CD14-positive monocyte (primary cell): ENCODE measurements around the gene VIM. TPM values are rescaled to one million over a fixed set of nuclear protein-coding genes. Genes with fewer than 3 reads are reported as not detected.

Experiments used
- DNase-seq, 3 donors: peaks; one replicate each; pipeline ENCODE4 v3.0.0-alpha.2; 2011 to 2022
- H2AFZ ChIP-seq: 2 replicates; pipeline ENCODE4 v1.6.0; 2012; ENCODE audit warnings: mild to moderate bottlenecking, low read depth, low read length, inconsistent platforms; ENCODE audit not compliant: insufficient read depth, poor library complexity, severe bottlenecking
- H3K27ac ChIP-seq, 2 donors: 1 replicate in 1 of 2; 2 replicates in 1 of 2; pipeline ENCODE4 v1.5.1; 2012 to 2013; ENCODE audit warnings: low read length in 2 of 2, control low read depth in 1 of 2, inconsistent platforms in 1 of 2, low read depth in 1 of 2, mild to moderate bottlenecking in 1 of 2
- H3K27me3 ChIP-seq, 2 donors: one replicate each; pipeline versions ENCODE4 v1.6.0 to v1.6.1; 2011 to 2013; ENCODE audit warnings: low read length in 2 of 2; ENCODE audit not compliant: control insufficient read depth in 2 of 2, insufficient read depth in 2 of 2
- H3K36me3 ChIP-seq, 2 donors: replicated peaks in 1 of 2; 1 replicate in 1 of 2; 2 replicates in 1 of 2; pipeline versions ENCODE4 v1.5.1 to v1.6.1; 2012 to 2013; ENCODE audit warnings: low read length in 2 of 2, control low read depth in 1 of 2, inconsistent platforms in 1 of 2, mild to moderate bottlenecking in 1 of 2; ENCODE audit not compliant: insufficient read depth in 2 of 2, control insufficient read depth in 1 of 2
- H3K4me1 ChIP-seq, 2 donors: 1 replicate in 1 of 2; 2 replicates in 1 of 2; pipeline versions ENCODE4 v1.5.1 to v1.6.1; 2012 to 2013; ENCODE audit warnings: low read length in 2 of 2, control low read depth in 1 of 2, inconsistent platforms in 1 of 2, mild to moderate bottlenecking in 1 of 2, moderate library complexity in 1 of 2; ENCODE audit not compliant: insufficient read depth in 2 of 2, control insufficient read depth in 1 of 2
- H3K4me2 ChIP-seq: replicated peaks from 2 replicates; pipeline ENCODE3; 2012; ENCODE audit warnings: low read length, moderate library complexity, mild to moderate bottlenecking; ENCODE audit not compliant: poor library complexity, severe bottlenecking; ENCODE audit errors: extremely low read depth
- H3K4me3 ChIP-seq, 3 experiments: fragments of 200-600 bp in 1 of 3; sonication (generic) in 1 of 3; replicated peaks in 1 of 3; 1 replicate in 2 of 3; 2 replicates in 1 of 3; pipeline ENCODE4 v1.5.1; 2011 to 2013; ENCODE audit warnings: low read length in 3 of 3, mild to moderate bottlenecking in 3 of 3, control low read depth in 2 of 3, low read depth in 2 of 3, inconsistent platforms in 1 of 3, moderate library complexity in 1 of 3
- H3K79me2 ChIP-seq: 2 replicates; pipeline ENCODE4 v1.6.0; 2012; ENCODE audit warnings: mild to moderate bottlenecking, control low read depth, inconsistent platforms, low read length, moderate library complexity; ENCODE audit not compliant: insufficient read depth
- H3K9ac ChIP-seq: 2 replicates; pipeline ENCODE4 v1.6.0; 2017; ENCODE audit warnings: low read length, mild to moderate bottlenecking; ENCODE audit not compliant: insufficient read depth, poor library complexity, severe bottlenecking
- H3K9me3 ChIP-seq, 2 donors: replicated peaks in 1 of 2; 1 replicate in 1 of 2; 2 replicates in 1 of 2; pipeline versions ENCODE4 v1.5.1 to v1.6.1; 2012 to 2013; ENCODE audit warnings: low read length in 2 of 2, control low read depth in 1 of 2; ENCODE audit not compliant: control insufficient read depth in 1 of 2, insufficient read depth in 1 of 2
- H4K20me1 ChIP-seq: 2 replicates; pipeline ENCODE4 v1.6.0; 2012; ENCODE audit warnings: mild to moderate bottlenecking, low read length, control low read depth, moderate library complexity; ENCODE audit not compliant: insufficient read depth
- H3K27ac Mint-ChIP-seq, 7 donors: one replicate each; pipeline ENCODE4 v1.8.0; 2020; ENCODE audit warnings: mild to moderate bottlenecking in 7 of 7, mixed read lengths in 7 of 7, moderate library complexity in 6 of 7, inconsistent platforms in 2 of 7
- H3K27me3 Mint-ChIP-seq, 3 donors: one replicate each; pipeline ENCODE4 v1.8.0; 2021 to 2022; ENCODE audit warnings: low read depth in 3 of 3, mild to moderate bottlenecking in 3 of 3, mixed read lengths in 3 of 3, moderate library complexity in 3 of 3, inconsistent platforms in 1 of 3
- H3K36me3 Mint-ChIP-seq, 2 donors: one replicate each; pipeline ENCODE4 v1.8.0; 2020; ENCODE audit warnings: mixed read lengths in 2 of 2, inconsistent platforms in 1 of 2, mild to moderate bottlenecking in 1 of 2
- H3K4me1 Mint-ChIP-seq: one replicate; pipeline ENCODE4 v1.8.0; 2020; ENCODE audit warnings: mild to moderate bottlenecking, mixed read lengths
- H3K4me3 Mint-ChIP-seq, 2 donors: one replicate each; pipeline ENCODE4 v1.8.0; 2020; ENCODE audit warnings: mild to moderate bottlenecking in 2 of 2, mixed read lengths in 2 of 2, moderate library complexity in 1 of 2
- H3K9me3 Mint-ChIP-seq, 7 donors: one replicate each; pipeline ENCODE4 v1.8.0; 2020 to 2022; ENCODE audit warnings: mixed read lengths in 7 of 7, mild to moderate bottlenecking in 6 of 7, moderate library complexity in 6 of 7, inconsistent platforms in 2 of 7
- CTCF ChIP-seq: fragments of 200-600 bp; IDR thresholded peaks from one replicate; pipeline ENCODE4 v1.8.0; 2022; ENCODE audit warnings: antibody characterized with exemption, mild to moderate bottlenecking
- WGBS: methylation state at CpG from one replicate; pipeline ENCODE4 v1.1.5; 2013; ENCODE audit warnings: missing lambda C conversion rate; ENCODE audit not compliant: insufficient coverage; 5-methylcytosine and 5-hydroxymethylcytosine counted together
- intact Hi-C, 2 donors: fragments of 100-400 bp; cut with micrococcal nuclease; formaldehyde crosslinking; loops; one replicate each; pipeline versions ENCODE4 v1.15.0 to v1.15.1; 2023
- polyA plus RNA-seq, 3 donors: library from polyadenylated mRNA; depleted of rRNA in 1 of 3; unstranded in 2 of 3; stranded (reverse) in 1 of 3; fragments of 300-500 nt in 2 of 3; fragments of >200 nt in 1 of 3; fragmentation: Illumina TruSeq in 2 of 3; gene quantifications; 1 replicate in 2 of 3; 2 replicates in 1 of 3; pipeline ENCODE4 v1.2.3, GENCODE V29; 2012 to 2021

VIM gene
- polyA plus RNA-seq, 3 donors: 697 to 4,055 (median 932) TPM

- intact Hi-C loops: no loop called here
- H3K4me1 Mint-ChIP-seq: peaks cover 6% of the 10 kb centered on the region
These were observed 46.9 kb upstream of the VIM start for GRCh38 chr10:17181110-17181509.

GRCh38 chr10:17181751-17182150 lies 46.3 kb upstream of the VIM start:
- DNase-seq: no peak
- Mint-ChIP-seq H3K9me3 (no peaks in the 10 kb centered on the region), H3K4me3 (no peak overlapping the region), H3K27me3 (peaks cover 0 to 1% (median 1%) of the 10 kb centered on the region in 3 donors), H3K27ac (peak overlapping the region in 1 of 7 donors; percentile 63), H3K36me3 (no peaks in the 10 kb centered on the region), H3K4me1 (peaks cover 4% of the 10 kb centered on the region)
- H3K4me2 ChIP-seq: no peak overlapping the region
- H4K20me1 ChIP-seq: no peaks in the 10 kb centered on the region
- no peak for TF ChIP-seq CTCF
- no peaks in the 10 kb centered on the region for H3K36me3 ChIP-seq
- H3K9me3 ChIP-seq: no peaks in the 10 kb centered on the region
- 100% methylated on average over 1 of the region's 3 CpGs for WGBS
- no peaks in the 10 kb centered on the region for H3K79me2 ChIP-seq
- intact Hi-C loops: no loop called here
- H2AFZ ChIP-seq: no peak overlapping the region
- no peaks in the 10 kb centered on the region for H3K27me3 ChIP-seq
- H3K4me3 ChIP-seq: no peak overlapping the region
- H3K27ac ChIP-seq: no peak overlapping the region
- no peaks in the 10 kb centered on the region for H3K4me1 ChIP-seq
- H3K9ac ChIP-seq: no peak overlapping the region

More at GRCh38 chr10:17181110-17181509, 46.9 kb upstream of the VIM start:
- H3K4me1 ChIP-seq: no peaks in the 10 kb centered on the region
- no peak overlapping the region for H3K4me3 ChIP-seq
- no peak overlapping the region for H3K4me3 Mint-ChIP-seq
- no peaks in the 10 kb centered on the region for H3K79me2 ChIP-seq
- H3K36me3 Mint-ChIP-seq: no peaks in the 10 kb centered on the region
- H3K27ac Mint-ChIP-seq: no peak overlapping the region
- H3K27me3 ChIP-seq: no peaks in the 10 kb centered on the region
- no peak overlapping the region for H2AFZ ChIP-seq
- 89% methylated on average over 3 of the region's 5 CpGs for WGBS
- H3K36me3 ChIP-seq: no peaks in the 10 kb centered on the region
- H3K9me3 Mint-ChIP-seq: no peaks in the 10 kb centered on the region
- no peak overlapping the region for H3K4me2 ChIP-seq
- H4K20me1 ChIP-seq: no peaks in the 10 kb centered on the region
- H3K9ac ChIP-seq: no peak overlapping the region
- no peak overlapping the region for H3K27ac ChIP-seq
- no peak for DNase-seq
- no peaks in the 10 kb centered on the region for H3K9me3 ChIP-seq
- TF ChIP-seq CTCF: no peak
- peaks cover 0 to 1% (median 1%) of the 10 kb centered on the region in 3 donors for H3K27me3 Mint-ChIP-seq
